SK-N-SH (cell line): ENCODE measurements around the gene CHST2.

ENCODE experiments used
- EP300 ChIP-seq, 2 experiments: IDR thresholded peaks; 2 replicates each; pipeline versions ENCODE4 v1.4.0 to v1.6.1; 2012; ENCODE audit warnings: borderline replicate concordance in 1 of 2, low read depth in 1 of 2, low read length in 1 of 2
- EZH2phosphoT487 ChIP-seq: fragments of 200-600 bp; sonication (generic); IDR thresholded peaks from 2 replicates; pipeline ENCODE4 v1.6.1; 2017; ENCODE audit warnings: low read depth, mixed run types, mild to moderate bottlenecking, antibody characterized with exemption, moderate library complexity, borderline replicate concordance
- FOSL2 ChIP-seq: IDR thresholded peaks from 2 replicates; pipeline ENCODE4 v1.4.0; 2012; ENCODE audit warnings: low read depth, mild to moderate bottlenecking, moderate library complexity, borderline replicate concordance
- NRF1 ChIP-seq: IDR thresholded peaks from 2 replicates; pipeline ENCODE4 v1.6.1; 2012; ENCODE audit warnings: low read depth, mild to moderate bottlenecking, low read length
- POLR2AphosphoS5 ChIP-seq: IDR thresholded peaks from 2 replicates; pipeline ENCODE4 v1.6.1; 2012; ENCODE audit warnings: low read depth, low read length
- RAD21 ChIP-seq: IDR thresholded peaks from 2 replicates; pipeline ENCODE4 v1.6.1; 2012; ENCODE audit warnings: mild to moderate bottlenecking, low read length
- RXRA ChIP-seq: IDR thresholded peaks from 2 replicates; pipeline ENCODE4 v1.4.0; 2012; ENCODE audit warnings: low read depth, mild to moderate bottlenecking, borderline replicate concordance
- TF ChIP-seq, protein P1 (sequence below): fragments of 200-600 bp; sonication (generic); IDR thresholded peaks from 2 replicates; pipeline ENCODE4 v1.6.1; 2017; ENCODE audit warnings: antibody characterized with exemption, mild to moderate bottlenecking, moderate library complexity
- TF ChIP-seq, protein P2 (sequence below): fragments of 150-350 bp; IDR thresholded peaks from 2 replicates; pipeline ENCODE4 v1.6.1; 2017; ENCODE audit warnings: antibody characterized with exemption, low read length, low read depth, borderline replicate concordance
- TF ChIP-seq, protein P3 (sequence below): IDR thresholded peaks from 2 replicates; pipeline ENCODE4 v1.4.0; 2012; ENCODE audit warnings: low read depth
- TF ChIP-seq, protein P4 (sequence below): fragments of 150-350 bp; IDR thresholded peaks from 2 replicates; pipeline ENCODE4 v1.6.1; 2016; ENCODE audit warnings: mild to moderate bottlenecking, low read depth, low read length

DNA sequence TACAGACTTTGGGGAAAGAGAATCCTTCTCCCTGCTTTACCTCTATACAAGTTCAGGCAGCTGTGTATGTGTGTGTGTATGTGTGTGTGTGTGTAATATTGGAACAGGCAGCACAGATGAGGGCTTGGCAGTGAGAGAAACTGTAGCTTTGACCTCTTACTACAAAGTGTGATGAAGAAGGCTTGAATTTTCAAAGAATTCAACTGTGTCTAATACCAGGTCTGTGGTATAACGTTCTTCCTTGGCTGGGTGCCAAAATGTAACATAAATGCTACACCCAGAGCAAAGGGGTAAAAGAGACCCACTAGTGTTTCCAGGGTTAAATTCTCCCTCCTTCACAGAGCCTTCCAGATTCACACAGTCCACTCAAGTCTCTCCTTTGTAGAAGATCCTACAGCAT, 51.1 kb downstream of the CHST2 start:
- TF ChIP-seq, protein P1, sequence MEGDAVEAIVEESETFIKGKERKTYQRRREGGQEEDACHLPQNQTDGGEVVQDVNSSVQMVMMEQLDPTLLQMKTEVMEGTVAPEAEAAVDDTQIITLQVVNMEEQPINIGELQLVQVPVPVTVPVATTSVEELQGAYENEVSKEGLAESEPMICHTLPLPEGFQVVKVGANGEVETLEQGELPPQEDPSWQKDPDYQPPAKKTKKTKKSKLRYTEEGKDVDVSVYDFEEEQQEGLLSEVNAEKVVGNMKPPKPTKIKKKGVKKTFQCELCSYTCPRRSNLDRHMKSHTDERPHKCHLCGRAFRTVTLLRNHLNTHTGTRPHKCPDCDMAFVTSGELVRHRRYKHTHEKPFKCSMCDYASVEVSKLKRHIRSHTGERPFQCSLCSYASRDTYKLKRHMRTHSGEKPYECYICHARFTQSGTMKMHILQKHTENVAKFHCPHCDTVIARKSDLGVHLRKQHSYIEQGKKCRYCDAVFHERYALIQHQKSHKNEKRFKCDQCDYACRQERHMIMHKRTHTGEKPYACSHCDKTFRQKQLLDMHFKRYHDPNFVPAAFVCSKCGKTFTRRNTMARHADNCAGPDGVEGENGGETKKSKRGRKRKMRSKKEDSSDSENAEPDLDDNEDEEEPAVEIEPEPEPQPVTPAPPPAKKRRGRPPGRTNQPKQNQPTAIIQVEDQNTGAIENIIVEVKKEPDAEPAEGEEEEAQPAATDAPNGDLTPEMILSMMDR: no peak
- TF ChIP-seq RAD21 (no peak), NRF1 (no peak), EP300 (IDR thresholded peaks at IDR 0.05; ENCODE audit: borderline replicate concordance in 1 of 2, low read depth in 1 of 2, low read length in 1 of 2) (no peak), FOSL2 (no peak), RXRA (no peak), POLR2AphosphoS5 (no peak), EZH2phosphoT487 (no peak)
- TF ChIP-seq, protein P2, sequence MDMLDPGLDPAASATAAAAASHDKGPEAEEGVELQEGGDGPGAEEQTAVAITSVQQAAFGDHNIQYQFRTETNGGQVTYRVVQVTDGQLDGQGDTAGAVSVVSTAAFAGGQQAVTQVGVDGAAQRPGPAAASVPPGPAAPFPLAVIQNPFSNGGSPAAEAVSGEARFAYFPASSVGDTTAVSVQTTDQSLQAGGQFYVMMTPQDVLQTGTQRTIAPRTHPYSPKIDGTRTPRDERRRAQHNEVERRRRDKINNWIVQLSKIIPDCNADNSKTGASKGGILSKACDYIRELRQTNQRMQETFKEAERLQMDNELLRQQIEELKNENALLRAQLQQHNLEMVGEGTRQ: no peak
- TF ChIP-seq, protein P3, sequence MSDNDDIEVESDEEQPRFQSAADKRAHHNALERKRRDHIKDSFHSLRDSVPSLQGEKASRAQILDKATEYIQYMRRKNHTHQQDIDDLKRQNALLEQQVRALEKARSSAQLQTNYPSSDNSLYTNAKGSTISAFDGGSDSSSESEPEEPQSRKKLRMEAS: no peak
- TF ChIP-seq, protein P4, sequence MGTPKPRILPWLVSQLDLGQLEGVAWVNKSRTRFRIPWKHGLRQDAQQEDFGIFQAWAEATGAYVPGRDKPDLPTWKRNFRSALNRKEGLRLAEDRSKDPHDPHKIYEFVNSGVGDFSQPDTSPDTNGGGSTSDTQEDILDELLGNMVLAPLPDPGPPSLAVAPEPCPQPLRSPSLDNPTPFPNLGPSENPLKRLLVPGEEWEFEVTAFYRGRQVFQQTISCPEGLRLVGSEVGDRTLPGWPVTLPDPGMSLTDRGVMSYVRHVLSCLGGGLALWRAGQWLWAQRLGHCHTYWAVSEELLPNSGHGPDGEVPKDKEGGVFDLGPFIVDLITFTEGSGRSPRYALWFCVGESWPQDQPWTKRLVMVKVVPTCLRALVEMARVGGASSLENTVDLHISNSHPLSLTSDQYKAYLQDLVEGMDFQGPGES: no peak
